HepG2 (cell line): ENCODE data around the gene MYO1B. TPM values are rescaled to one million over a fixed set of nuclear protein-coding genes. Genes with fewer than 3 reads are reported as not detected.

ENCODE experiments used
- CENPBD1 ChIP-seq: sonication (generic); formaldehyde crosslinking; IDR thresholded peaks from 2 replicates; pipeline ENCODE4 v1.8.0; 2022; ENCODE audit warnings: missing genetic modification reagents, low read depth, mild to moderate bottlenecking, borderline replicate concordance
- GRHL1 ChIP-seq: sonication (generic); formaldehyde crosslinking; conservative IDR thresholded peaks from 2 replicates; pipeline ENCODE4 v1.8.0; 2022; ENCODE audit warnings: missing genetic modification reagents
- HMGXB4 ChIP-seq, 2 experiments: sonication (generic) in 1 of 2; formaldehyde crosslinking in 1 of 2; IDR thresholded peaks; 2 replicates each; pipeline versions ENCODE4 v1.4.0 to v1.6.1; 2018 to 2020; ENCODE audit warnings: missing genetic modification reagents in 2 of 2, borderline replicate concordance in 1 of 2, low read depth in 1 of 2, mild to moderate bottlenecking in 1 of 2, missing biosample characterization in 1 of 2
- IKZF1 ChIP-seq: fragments of 450-650 bp; IDR thresholded peaks from 2 replicates; pipeline ENCODE4 v1.7.1; 2016
- KAT7 ChIP-seq: IDR thresholded peaks from 2 replicates; pipeline ENCODE4 v1.6.1; 2018; ENCODE audit warnings: borderline replicate concordance, missing compliant biosample characterization
- MED13 ChIP-seq: sonication (generic); formaldehyde crosslinking; IDR thresholded peaks from 2 replicates; pipeline ENCODE4 v1.5.0; 2020; ENCODE audit warnings: missing genetic modification reagents
- NFATC3 ChIP-seq: sonication (generic); formaldehyde crosslinking; IDR thresholded peaks from 2 replicates; pipeline ENCODE4 v1.5.1; 2020; ENCODE audit warnings: mild to moderate bottlenecking, missing genetic modification reagents
- NR2F6 ChIP-seq, 2 experiments: IDR thresholded peaks; 2 replicates each; pipeline ENCODE4 v1.6.1; 2016; ENCODE audit warnings: antibody characterized with exemption in 1 of 2, mild to moderate bottlenecking in 1 of 2
- NRL ChIP-seq: sonication (generic); formaldehyde crosslinking; IDR thresholded peaks from 2 replicates; pipeline ENCODE4 v1.5.0; 2020; ENCODE audit warnings: missing genetic modification reagents, mild to moderate bottlenecking, moderate library complexity, borderline replicate concordance
- POLR2AphosphoS5 ChIP-seq: IDR thresholded peaks from 2 replicates; pipeline ENCODE4 v1.6.1; 2012; ENCODE audit warnings: low read depth, low read length
- RFXAP ChIP-seq: sonication (generic); formaldehyde crosslinking; IDR thresholded peaks from 2 replicates; pipeline ENCODE4 v1.4.0; 2020; ENCODE audit warnings: missing genetic modification reagents, borderline replicate concordance
- SNRNP70 ChIP-seq: fragments of 200-400 bp; formaldehyde crosslinking; IDR thresholded peaks from 2 replicates; pipeline ENCODE4 v1.6.1; 2017; ENCODE audit warnings: mild to moderate bottlenecking, low read depth, low read length, moderate library complexity
- TEF ChIP-seq: sonication (generic); formaldehyde crosslinking; IDR thresholded peaks from 2 replicates; pipeline ENCODE4 v1.5.0; 2020; ENCODE audit warnings: missing genetic modification reagents
- TFDP2 ChIP-seq: sonication (generic); formaldehyde crosslinking; IDR thresholded peaks from 2 replicates; pipeline ENCODE4 v1.4.0; 2020; ENCODE audit warnings: missing genetic modification reagents
- ZBTB4 ChIP-seq: sonication (generic); formaldehyde crosslinking; IDR thresholded peaks from 2 replicates; pipeline ENCODE4 v1.4.0; 2020; ENCODE audit warnings: missing genetic modification reagents, mild to moderate bottlenecking, borderline replicate concordance
- ZNF414 ChIP-seq: sonication (generic); formaldehyde crosslinking; IDR thresholded peaks from 2 replicates; pipeline ENCODE4 v1.5.0; 2020; ENCODE audit warnings: missing genetic modification reagents
- ZNF772 ChIP-seq: sonication (generic); formaldehyde crosslinking; IDR thresholded peaks from 2 replicates; pipeline ENCODE4 v1.5.0; 2020; ENCODE audit warnings: mild to moderate bottlenecking, missing genetic modification reagents
- polyA plus RNA-seq, 8 experiments: library from polyadenylated mRNA; depleted of rRNA in 3 of 8; stranded (reverse) in 7 of 8; unstranded in 1 of 8; fragments of >200 nt; fragmentation: Illumina TruSeq in 4 of 8; extraction: Trizol in 4 of 8; gene quantifications; 2 replicates each; pipeline versions ENCODE4 v1.2.1 to v1.2.3, GENCODE V29; 2011 to 2016; ENCODE audit warnings: low read depth in 4 of 8, missing spikeins in 1 of 8, mixed read lengths in 1 of 8; ENCODE audit not compliant: insufficient read depth in 1 of 8
- total RNA-seq, 5 experiments: library from RNA; depleted of rRNA; stranded (reverse); fragments of >200 nt; fragmentation: Illumina TruSeq; extraction: Trizol; gene quantifications; 2 replicates each; pipeline ENCODE4 v1.2.3, GENCODE V29; 2016; ENCODE audit warnings: low read depth in 1 of 5

The MYO1B gene
- total and polyA plus RNA-seq, 2 of the 13 experiments (the other 11 are each of a cell fraction or from before 2014, with no cell fraction given): 36.9 to 89.8 TPM

- TF ChIP-seq RFXAP (CRISPR knock-in tag) (no peak), ZNF414 (no peak), HMGXB4 (CRISPR knock-in tag; IDR thresholded peaks at IDR 0.05; ENCODE audit: borderline replicate concordance in 1 of 2, low read depth in 1 of 2) (peak in 1 of 2 experiments; percentile 28; a peak in 1 of 4 replicates), ZNF772 (CRISPR knock-in tag) (peak; percentile 82; the same call in 1 of the 2 replicates), ZBTB4 (no peak), POLR2AphosphoS5 (peak; percentile 64), NFATC3 (CRISPR knock-in tag) (no peak), KAT7 (peak; percentile 74; the same call in 1 of the 2 replicates), IKZF1 (no peak), MED13 (no peak), GRHL1 (no peak), CENPBD1 (no peak), NRL (CRISPR knock-in tag) (no peak), TFDP2 (CRISPR knock-in tag) (no peak), TEF (CRISPR knock-in tag) (peak; percentile 63; the same call in 1 of the 2 replicates), SNRNP70 (no peak), NR2F6 (IDR thresholded peaks at IDR 0.05) (no peak), NR2F6 (CRISPR knock-in tag; IDR thresholded peaks at IDR 0.05) (peak; percentile 70)
These were observed 2.3 kb downstream of the MYO1B start (continued) for GRCh38 chr2:191247381-191248057.
